GM21619 (cell line): ENCODE measurements around the gene COMMD9.
A peak's percentile ranks its signal among the peaks of the same experiment; 100 is the strongest.
"Not testable (repeated sequence)": the region's sequence is repeated elsewhere in the genome, so short reads cannot be mapped to it uniquely, and the experiment has no call there.

ENCODE experiments used
- ATAC-seq: cut with Tn5 transposase; IDR thresholded peaks from one replicate; pipeline ENCODE4 v1.9.1; 2021; ENCODE audit not compliant: unreplicated experiment

Gene COMMD9

GRCh38 chr11:36289226-36289852 lies at the start of gene COMMD9:
TSS of gene COMMD9 (minus strand) at chr11:36289424. CDS start at chr11:36289412, 12 bp downstream.
- peak; percentile 99 for ATAC-seq

GRCh38 chr11:36333897-36334296 lies 44.7 kb upstream of the COMMD9 start:
- no peak for ATAC-seq

- no peak for ATAC-seq
Measured at GRCh38 chr11:36333468-36333867, 44.2 kb upstream of the COMMD9 start.

- ATAC-seq, result no peak
Measured at GRCh38 chr11:36330411-36330810, 41.2 kb upstream of the COMMD9 start.

- ATAC-seq, result no peak
Measured at GRCh38 chr11:36328966-36329673, 39.9 kb upstream of the COMMD9 start.

GRCh38 chr11:36326524-36327419 lies 37.5 kb upstream of the COMMD9 start:
- no peak for ATAC-seq

- not testable (repeated sequence) for ATAC-seq
Measured at GRCh38 chr11:36325403-36325802, 36.2 kb upstream of the COMMD9 start.

GRCh38 chr11:36324956-36325355 lies 35.7 kb upstream of the COMMD9 start:
- not testable (repeated sequence) for ATAC-seq

GRCh38 chr11:36317992-36318391 lies 28.8 kb upstream of the COMMD9 start:
- ATAC-seq, result no peak

GRCh38 chr11:36316049-36316448 lies 26.8 kb upstream of the COMMD9 start:
- ATAC-seq, result no peak

- no peak for ATAC-seq
Measured at GRCh38 chr11:36314434-36314767, 25.2 kb upstream of the COMMD9 start.

GRCh38 chr11:36313750-36314433 lies 24.7 kb upstream of the COMMD9 start:
- ATAC-seq, result peak; percentile 82

- ATAC-seq, result no peak
Measured at GRCh38 chr11:36312611-36313472, 23.6 kb upstream of the COMMD9 start.

GRCh38 chr11:36311926-36312595 lies 22.8 kb upstream of the COMMD9 start:
- ATAC-seq, result no peak

GRCh38 chr11:36309779-36310178 lies 20.6 kb upstream of the COMMD9 start:
- no peak for ATAC-seq

- ATAC-seq, result no peak
Measured at GRCh38 chr11:36308577-36308976, 19.4 kb upstream of the COMMD9 start.

GRCh38 chr11:36306888-36307287 lies 17.7 kb upstream of the COMMD9 start:
- no peak for ATAC-seq

- no peak for ATAC-seq
Measured at GRCh38 chr11:36305047-36305446, 15.8 kb upstream of the COMMD9 start.

GRCh38 chr11:36304351-36304750 lies 15.1 kb upstream of the COMMD9 start:
- no peak for ATAC-seq

GRCh38 chr11:36300650-36301049 lies 11.4 kb upstream of the COMMD9 start:
- ATAC-seq, result no peak
